GM21447 (cell line): ENCODE data around the gene CTNNBL1.
"Not testable (repeated sequence)": the region's sequence is repeated elsewhere in the genome, so short reads cannot be mapped to it uniquely, and the experiment has no call there.

Experiments used
- ATAC-seq: cut with Tn5 transposase; IDR thresholded peaks from one replicate; pipeline ENCODE4 v1.9.1; 2021; ENCODE audit not compliant: unreplicated experiment

The CTNNBL1 gene

GRCh38 chr20:37848706-37849105, 154.9 kb downstream of the CTNNBL1 start:
- ATAC-seq = no peak

GRCh38 chr20:37849156-37849555, 155.3 kb downstream of the CTNNBL1 start:
- no peak for ATAC-seq

- no peak for ATAC-seq
These were observed 155.7 kb downstream of the CTNNBL1 start for GRCh38 chr20:37849566-37849965.

GRCh38 chr20:37850036-37850592, 156.3 kb downstream of the CTNNBL1 start:
- ATAC-seq = no peak

- no peak for ATAC-seq
These were observed 157.0 kb downstream of the CTNNBL1 start for GRCh38 chr20:37850724-37851355.

- no peak for ATAC-seq
These were observed 158.8 kb downstream of the CTNNBL1 start for GRCh38 chr20:37852666-37853065.

GRCh38 chr20:37853823-37854375, 160.1 kb downstream of the CTNNBL1 start:
- ATAC-seq = peak; percentile 75

- not testable (repeated sequence) for ATAC-seq
These were observed 162.2 kb downstream of the CTNNBL1 start for GRCh38 chr20:37856034-37856433.

GRCh38 chr20:37856932-37857660, 163.3 kb downstream of the CTNNBL1 start:
- ATAC-seq = no peak

- ATAC-seq = no peak
These were observed 165.8 kb downstream of the CTNNBL1 start for GRCh38 chr20:37859406-37860171.

GRCh38 chr20:37863289-37863688, 169.5 kb downstream of the CTNNBL1 start:
- no peak for ATAC-seq

GRCh38 chr20:37864298-37864697, 170.5 kb downstream of the CTNNBL1 start:
- no peak for ATAC-seq

- no peak for ATAC-seq
These were observed 172.2 kb downstream of the CTNNBL1 start for GRCh38 chr20:37866051-37866450.

- ATAC-seq = no peak
These were observed 173.7 kb downstream of the CTNNBL1 start for GRCh38 chr20:37867289-37868195.

GRCh38 chr20:37868851-37869333, 175.1 kb downstream of the CTNNBL1 start:
- no peak for ATAC-seq

GRCh38 chr20:37869334-37869861, 175.6 kb downstream of the CTNNBL1 start:
- ATAC-seq = no peak

GRCh38 chr20:37870294-37870693, 176.5 kb downstream of the CTNNBL1 start:
- ATAC-seq = no peak

GRCh38 chr20:37871751-37872150, 177.9 kb downstream of the CTNNBL1 start:
- ATAC-seq = no peak

- ATAC-seq = no peak
These were observed 178.3 kb downstream of the CTNNBL1 start for GRCh38 chr20:37872161-37872560.

GRCh38 chr20:37873884-37874283, 180.1 kb downstream of the CTNNBL1 start:
- no peak for ATAC-seq
